H9 (cell line): ENCODE results near the gene EPYC. TPM values are rescaled to one million over a fixed set of nuclear protein-coding genes. Genes with fewer than 3 reads are reported as not detected.

Source experiments
- DNase-seq: peaks from one replicate; pipeline ENCODE4 v3.0.0-alpha.2; 2017
- H2AFZ ChIP-seq: one replicate; pipeline ENCODE4 v1.6.1; 2013; ENCODE audit warnings: mild to moderate bottlenecking, low read length, control low read depth, moderate library complexity
- H2AK5ac ChIP-seq: 2 replicates; pipeline ENCODE4 v1.6.1; 2013; ENCODE audit warnings: low read length, control low read depth, mixed read lengths; ENCODE audit not compliant: insufficient read length
- H2BK120ac ChIP-seq: one replicate; pipeline ENCODE4 v1.6.1; 2013; ENCODE audit warnings: low read depth, mild to moderate bottlenecking, low read length, control low read depth, inconsistent platforms; ENCODE audit not compliant: poor library complexity, severe bottlenecking
- H2BK12ac ChIP-seq: 2 replicates; pipeline ENCODE4 v1.6.1; 2013; ENCODE audit warnings: low read length, control low read depth, mixed read lengths, low read depth; ENCODE audit not compliant: insufficient read length
- H2BK15ac ChIP-seq: 2 replicates; pipeline ENCODE4 v1.6.1; 2013; ENCODE audit warnings: low read depth, low read length, control low read depth
- H2BK20ac ChIP-seq: one replicate; pipeline ENCODE4 v1.6.1; 2013; ENCODE audit warnings: low read depth, mild to moderate bottlenecking, low read length, control low read depth, inconsistent platforms; ENCODE audit not compliant: poor library complexity, severe bottlenecking
- H2BK5ac ChIP-seq: 2 replicates; pipeline ENCODE4 v1.6.1; 2013; ENCODE audit warnings: low read length, control low read depth, mixed read lengths; ENCODE audit not compliant: insufficient read length
- H3K14ac ChIP-seq: 2 replicates; pipeline ENCODE4 v1.6.1; 2013; ENCODE audit warnings: low read length, control low read depth; ENCODE audit not compliant: insufficient read depth
- H3K18ac ChIP-seq: 2 replicates; pipeline ENCODE4 v1.6.1; 2013; ENCODE audit warnings: low read depth, mild to moderate bottlenecking, mixed read lengths, low read length, control low read depth; ENCODE audit not compliant: insufficient read length
- H3K23ac ChIP-seq: 2 replicates; pipeline ENCODE4 v1.6.1; 2013; ENCODE audit warnings: low read length, control low read depth, mixed read lengths, low read depth; ENCODE audit not compliant: insufficient read length
- H3K23me2 ChIP-seq: 2 replicates; pipeline ENCODE4 v1.6.1; 2013; ENCODE audit warnings: low read depth, mild to moderate bottlenecking, mixed read lengths, low read length, control low read depth; ENCODE audit not compliant: insufficient read length, poor library complexity, severe bottlenecking
- H3K27ac ChIP-seq: 2 replicates; pipeline ENCODE4 v1.5.1; 2013; ENCODE audit warnings: low read length, control low read depth, mixed read lengths, low read depth; ENCODE audit not compliant: insufficient read length
- H3K27me3 ChIP-seq: 2 replicates; pipeline ENCODE4 v1.6.1; 2013; ENCODE audit warnings: low read length, control low read depth, inconsistent platforms; ENCODE audit not compliant: insufficient read depth
- H3K4ac ChIP-seq: 2 replicates; pipeline ENCODE4 v1.6.1; 2013; ENCODE audit warnings: low read depth, mild to moderate bottlenecking, control low read depth, inconsistent platforms, low read length, moderate library complexity
- H3K4me1 ChIP-seq: 2 replicates; pipeline ENCODE4 v1.6.1; 2013; ENCODE audit warnings: low read length, control low read depth, inconsistent platforms; ENCODE audit not compliant: insufficient read depth
- H3K4me2 ChIP-seq: 2 replicates; pipeline ENCODE4 v1.6.1; 2013; ENCODE audit warnings: low read length, control low read depth, mixed read lengths; ENCODE audit not compliant: insufficient read length, insufficient read depth
- H3K56ac ChIP-seq: 2 replicates; pipeline ENCODE4 v1.6.1; 2013; ENCODE audit warnings: low read depth, mild to moderate bottlenecking, mixed read lengths, low read length, control low read depth; ENCODE audit not compliant: insufficient read length
- H3K79me1 ChIP-seq: 2 replicates; pipeline ENCODE4 v1.6.1; 2013; ENCODE audit warnings: low read depth, mild to moderate bottlenecking, moderate library complexity, low read length, control low read depth, inconsistent platforms; ENCODE audit not compliant: insufficient read depth, poor library complexity, severe bottlenecking
- H3K79me2 ChIP-seq: 2 replicates; pipeline ENCODE4 v1.6.1; 2013; ENCODE audit warnings: low read length, control low read depth, inconsistent platforms; ENCODE audit not compliant: insufficient read depth
- H3K9ac ChIP-seq: 2 replicates; pipeline ENCODE4 v1.6.1; 2013; ENCODE audit warnings: low read length, control low read depth, mixed read lengths; ENCODE audit not compliant: insufficient read length; ENCODE audit errors: extremely low read depth
- H3K9me3 ChIP-seq: one replicate; pipeline ENCODE4 v1.6.1; 2013; ENCODE audit warnings: low read depth, low read length, inconsistent platforms; ENCODE audit not compliant: control insufficient read depth
- H3T11ph ChIP-seq: one replicate; pipeline ENCODE4 v1.6.1; 2013; ENCODE audit warnings: mild to moderate bottlenecking, low read length, control low read depth, inconsistent platforms
- H4K20me1 ChIP-seq: one replicate; pipeline ENCODE4 v1.6.1; 2013; ENCODE audit not compliant: control insufficient read depth, insufficient read length, insufficient read depth
- H4K5ac ChIP-seq: 2 replicates; pipeline ENCODE4 v1.6.1; 2013; ENCODE audit warnings: low read depth, mild to moderate bottlenecking, mixed read lengths, low read length, control low read depth; ENCODE audit not compliant: insufficient read length
- H4K8ac ChIP-seq: replicated peaks from 2 replicates; pipeline ENCODE4 v1.6.1; 2013; ENCODE audit warnings: low read length, control low read depth, mixed read lengths, low read depth; ENCODE audit not compliant: insufficient read length
- H4K91ac ChIP-seq: 2 replicates; pipeline ENCODE4 v1.6.1; 2013; ENCODE audit warnings: low read depth, mild to moderate bottlenecking, moderate library complexity, mixed read lengths, low read length, control low read depth; ENCODE audit not compliant: insufficient read length
- H3K27ac Mint-ChIP-seq, 3 experiments: 2 replicates in 2 of 3; 3 replicates in 1 of 3; pipeline ENCODE4 v1.8.0; 2020 to 2021; ENCODE audit warnings: mixed read lengths in 3 of 3, mild to moderate bottlenecking in 1 of 3, moderate library complexity in 1 of 3
- H3K27me3 Mint-ChIP-seq: 2 replicates; pipeline ENCODE4 v1.8.0; 2021; ENCODE audit warnings: low read depth, mild to moderate bottlenecking, moderate library complexity, mixed read lengths
- H3K36me3 Mint-ChIP-seq, 3 experiments: 2 replicates in 2 of 3; 3 replicates in 1 of 3; pipeline ENCODE4 v1.8.0; 2020 to 2021; ENCODE audit warnings: low read depth in 3 of 3, mixed read lengths in 3 of 3; ENCODE audit not compliant: insufficient read depth in 1 of 3
- H3K4me1 Mint-ChIP-seq, 2 experiments: 2 replicates each; pipeline ENCODE4 v1.8.0; 2020; ENCODE audit warnings: mixed read lengths in 2 of 2
- H3K4me3 Mint-ChIP-seq, 2 experiments: 2 replicates in 1 of 2; 3 replicates in 1 of 2; pipeline ENCODE4 v1.8.0; 2020 to 2021; ENCODE audit warnings: mild to moderate bottlenecking in 2 of 2, mixed read lengths in 2 of 2, moderate library complexity in 1 of 2
- H3K9me3 Mint-ChIP-seq, 2 experiments: 2 replicates in 1 of 2; 3 replicates in 1 of 2; pipeline ENCODE4 v1.8.0; 2020; ENCODE audit warnings: mild to moderate bottlenecking in 2 of 2, mixed read lengths in 2 of 2, moderate library complexity in 1 of 2
- CTCF ChIP-seq: fragments of 200-600 bp; sonication (generic); conservative IDR thresholded peaks from 3 replicates; pipeline ENCODE4 v1.8.0; 2021; ENCODE audit warnings: antibody characterized with exemption, mild to moderate bottlenecking
- total RNA-seq: library from RNA; stranded (reverse); gene quantifications from 2 replicates; pipeline ENCODE4 v1.2.1, GENCODE V29; 2021

Gene EPYC
- total RNA-seq, 1 experiment from 2014 or later: not detected

GRCh38 chr12:90951432-90952105 is 53.2 kb downstream of the EPYC start:
- no peaks in the 10 kb centered on the region; a peak in 1 of 5 replicates for H3K9me3 Mint-ChIP-seq
- Histone ChIP-seq H3K27me3 (no peaks in the 10 kb centered on the region), H3K4me1 (no peaks in the 10 kb centered on the region), H3K79me1 (no peaks in the 10 kb centered on the region), H3K14ac (no peak overlapping the region), H2BK12ac (no peak overlapping the region), H3K9me3 (no peaks in the 10 kb centered on the region), H2AFZ (no peak overlapping the region), H3K4me2 (no peak overlapping the region), H3K23ac (no peak overlapping the region), H2BK5ac (no peak overlapping the region), H3T11ph (no peak overlapping the region), H2BK20ac (no peak overlapping the region), H4K91ac (no peak overlapping the region), H4K20me1 (no peaks in the 10 kb centered on the region), H4K5ac (no peak overlapping the region), H3K4ac (no peak overlapping the region), H3K79me2 (no peaks in the 10 kb centered on the region), H3K18ac (no peak overlapping the region), H3K23me2 (no peaks in the 10 kb centered on the region), H3K56ac (no peak overlapping the region), H3K27ac (no peak overlapping the region), H2BK15ac (no peak overlapping the region), H2BK120ac (no peak overlapping the region), H3K9ac (no peak overlapping the region), H2AK5ac (no peak overlapping the region), H4K8ac (no peak overlapping the region)
- H3K36me3 Mint-ChIP-seq: no peaks in the 10 kb centered on the region
- no peak overlapping the region for H3K27ac Mint-ChIP-seq
- TF ChIP-seq CTCF: no peak
- no peaks in the 10 kb centered on the region; the same call in none of the 2 replicates for H3K27me3 Mint-ChIP-seq
- H3K4me3 Mint-ChIP-seq: no peak overlapping the region
- no peak for DNase-seq
- H3K4me1 Mint-ChIP-seq: peaks cover 2% of the 10 kb centered on the region in 2 experiments; a peak in 3 of 4 replicates
